AG09309 (cell line): ENCODE results near the gene GM2A.

Source experiments
- DNase-seq: peaks from one replicate; pipeline ENCODE4 v3.0.0-alpha.2; 2010; ENCODE audit warnings: low read depth
- H3K4me3 ChIP-seq: 2 replicates; pipeline ENCODE4 v1.5.1; 2011; ENCODE audit warnings: mild to moderate bottlenecking, low read depth, low read length, moderate library complexity; ENCODE audit not compliant: control insufficient read depth
- CTCF ChIP-seq: IDR thresholded peaks from 2 replicates; pipeline ENCODE4 v1.5.1; 2011; ENCODE audit warnings: mild to moderate bottlenecking, low read depth, low read length, inconsistent platforms; ENCODE audit not compliant: insufficient read depth, control insufficient read depth; ENCODE audit errors: missing control alignments

GM2A gene

GRCh38 chr5:151252762-151253604, at the start of gene GM2A:
Gene GM2A (plus strand): TSS chr5:151253185. CDS start chr5:151253217, 32 bp downstream.
- TF ChIP-seq CTCF, result no peak
- peak; percentile 96 for DNase-seq
- H3K4me3 ChIP-seq, result peak within 1 kb of the TSS; percentile 77

GRCh38 chr5:151204051-151204450, 48.9 kb upstream of the GM2A start:
- TF ChIP-seq CTCF, result no peak
- DNase-seq, result no peak

DNA sequence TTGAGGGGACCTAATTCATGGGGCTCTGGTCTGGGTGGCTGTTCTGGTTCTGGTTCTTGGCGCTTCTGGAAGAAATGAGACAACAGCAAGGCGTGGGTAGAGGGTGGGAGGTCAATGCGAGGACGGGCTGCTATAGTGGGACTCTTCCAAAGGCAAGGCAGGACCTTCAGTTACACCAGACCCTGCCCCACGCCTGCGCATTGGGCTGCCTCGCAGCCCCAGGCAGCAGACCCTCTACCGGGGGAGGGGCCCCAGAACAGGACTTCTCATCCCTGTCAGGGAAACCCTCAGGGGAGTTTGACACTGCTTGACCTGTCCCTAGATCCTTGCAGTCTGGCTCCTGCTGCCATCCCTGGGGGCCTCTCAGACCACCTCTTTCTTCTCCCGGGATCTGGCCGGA, 47.6 kb upstream of the GM2A start:
- no peak for DNase-seq
- no peak for TF ChIP-seq CTCF
- H3K4me3 ChIP-seq, result no peak overlapping the region

More at GRCh38 chr5:151204051-151204450, 48.9 kb upstream of the GM2A start:
- H3K4me3 ChIP-seq, result no peak overlapping the region

DNA sequence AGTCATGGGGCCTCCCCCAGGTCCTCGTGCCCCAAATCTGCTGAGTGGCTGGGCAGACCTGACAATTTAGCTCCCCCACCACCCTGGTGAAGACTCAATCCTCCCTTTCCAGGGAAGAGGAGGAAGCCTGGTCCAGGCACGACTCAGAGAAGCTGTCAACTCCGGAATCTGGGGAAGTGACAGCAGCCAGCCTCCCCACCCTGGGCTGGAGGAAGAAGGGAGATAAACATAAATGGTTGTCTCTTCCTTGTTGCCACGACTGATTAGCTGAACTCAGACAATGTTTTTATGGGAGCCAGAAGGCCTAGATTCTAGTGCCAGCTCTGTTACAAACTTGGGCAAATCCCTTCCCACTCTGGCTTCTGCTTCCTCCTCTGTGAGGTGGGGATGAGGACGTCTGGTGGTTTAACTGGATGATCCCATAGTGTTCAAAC, 44.5 kb upstream of the GM2A start:
- no peak for DNase-seq
- TF ChIP-seq CTCF, result no peak
- no peak overlapping the region for H3K4me3 ChIP-seq

- H3K4me3 ChIP-seq, result no peak overlapping the region
- no peak for TF ChIP-seq CTCF
- DNase-seq, result no peak
These were observed 40.6 kb upstream of the GM2A start for GRCh38 chr5:151212406-151212798.

GRCh38 chr5:151213803-151214613, 39.0 kb upstream of the GM2A start:
- H3K4me3 ChIP-seq, result no peak overlapping the region
- DNase-seq, result no peak
- no peak for TF ChIP-seq CTCF
